GM19035 (cell line): ENCODE data around the gene MIGA2.
"Not testable (repeated sequence)": the region's sequence is repeated elsewhere in the genome, so short reads cannot be mapped to it uniquely, and the experiment has no call there.

Experiments
- ATAC-seq: cut with Tn5 transposase; IDR thresholded peaks from one replicate; pipeline ENCODE4 v1.9.1; 2021; ENCODE audit not compliant: unreplicated experiment

MIGA2 gene

GRCh38 chr9:129112526-129112925, 76.1 kb downstream of the MIGA2 start:
- ATAC-seq: not testable (repeated sequence)

GRCh38 chr9:129113645-129114304, 77.3 kb downstream of the MIGA2 start:
- no peak for ATAC-seq

GRCh38 chr9:129118799-129119198, 82.4 kb downstream of the MIGA2 start:
- no peak for ATAC-seq

- no peak for ATAC-seq
These were observed 85.1 kb downstream of the MIGA2 start for GRCh38 chr9:129121483-129121882.
